C4-2B (cell line): ENCODE measurements around the gene FBXO7.

Experiments used
- CTCF ChIP-seq: fragments of 450-650 bp; conservative IDR thresholded peaks from 2 replicates; pipeline ENCODE4 v1.5.1; 2017; ENCODE audit warnings: mild to moderate bottlenecking
- ZFX ChIP-seq: fragments of 450-650 bp; IDR thresholded peaks from 2 replicates; pipeline ENCODE4 v1.6.1; 2017

- TF ChIP-seq CTCF (peak; percentile 90), ZFX (no peak)
Measured at GRCh38 chr22:32528984-32529982, 54.7 kb downstream of the FBXO7 start.
